H9 (cell line): ENCODE data around the gene ASB16. TPM values are rescaled to one million over a fixed set of nuclear protein-coding genes. Genes with fewer than 3 reads are reported as not detected.

Experiments
- DNase-seq: peaks from one replicate; pipeline ENCODE4 v3.0.0-alpha.2; 2017
- H2AFZ ChIP-seq: one replicate; pipeline ENCODE4 v1.6.1; 2013; ENCODE audit warnings: mild to moderate bottlenecking, low read length, control low read depth, moderate library complexity
- H2AK5ac ChIP-seq: 2 replicates; pipeline ENCODE4 v1.6.1; 2013; ENCODE audit warnings: low read length, control low read depth, mixed read lengths; ENCODE audit not compliant: insufficient read length
- H2BK120ac ChIP-seq: one replicate; pipeline ENCODE4 v1.6.1; 2013; ENCODE audit warnings: low read depth, mild to moderate bottlenecking, low read length, control low read depth, inconsistent platforms; ENCODE audit not compliant: poor library complexity, severe bottlenecking
- H2BK12ac ChIP-seq: 2 replicates; pipeline ENCODE4 v1.6.1; 2013; ENCODE audit warnings: low read length, control low read depth, mixed read lengths, low read depth; ENCODE audit not compliant: insufficient read length
- H2BK15ac ChIP-seq: 2 replicates; pipeline ENCODE4 v1.6.1; 2013; ENCODE audit warnings: low read depth, low read length, control low read depth
- H2BK20ac ChIP-seq: one replicate; pipeline ENCODE4 v1.6.1; 2013; ENCODE audit warnings: low read depth, mild to moderate bottlenecking, low read length, control low read depth, inconsistent platforms; ENCODE audit not compliant: poor library complexity, severe bottlenecking
- H2BK5ac ChIP-seq: 2 replicates; pipeline ENCODE4 v1.6.1; 2013; ENCODE audit warnings: low read length, control low read depth, mixed read lengths; ENCODE audit not compliant: insufficient read length
- H3K14ac ChIP-seq: 2 replicates; pipeline ENCODE4 v1.6.1; 2013; ENCODE audit warnings: low read length, control low read depth; ENCODE audit not compliant: insufficient read depth
- H3K18ac ChIP-seq: 2 replicates; pipeline ENCODE4 v1.6.1; 2013; ENCODE audit warnings: low read depth, mild to moderate bottlenecking, mixed read lengths, low read length, control low read depth; ENCODE audit not compliant: insufficient read length
- H3K23ac ChIP-seq: 2 replicates; pipeline ENCODE4 v1.6.1; 2013; ENCODE audit warnings: low read length, control low read depth, mixed read lengths, low read depth; ENCODE audit not compliant: insufficient read length
- H3K23me2 ChIP-seq: 2 replicates; pipeline ENCODE4 v1.6.1; 2013; ENCODE audit warnings: low read depth, mild to moderate bottlenecking, mixed read lengths, low read length, control low read depth; ENCODE audit not compliant: insufficient read length, poor library complexity, severe bottlenecking
- H3K27ac ChIP-seq: 2 replicates; pipeline ENCODE4 v1.5.1; 2013; ENCODE audit warnings: low read length, control low read depth, mixed read lengths, low read depth; ENCODE audit not compliant: insufficient read length
- H3K27me3 ChIP-seq: 2 replicates; pipeline ENCODE4 v1.6.1; 2013; ENCODE audit warnings: low read length, control low read depth, inconsistent platforms; ENCODE audit not compliant: insufficient read depth
- H3K4ac ChIP-seq: 2 replicates; pipeline ENCODE4 v1.6.1; 2013; ENCODE audit warnings: low read depth, mild to moderate bottlenecking, control low read depth, inconsistent platforms, low read length, moderate library complexity
- H3K4me1 ChIP-seq: 2 replicates; pipeline ENCODE4 v1.6.1; 2013; ENCODE audit warnings: low read length, control low read depth, inconsistent platforms; ENCODE audit not compliant: insufficient read depth
- H3K4me2 ChIP-seq: 2 replicates; pipeline ENCODE4 v1.6.1; 2013; ENCODE audit warnings: low read length, control low read depth, mixed read lengths; ENCODE audit not compliant: insufficient read length, insufficient read depth
- H3K56ac ChIP-seq: 2 replicates; pipeline ENCODE4 v1.6.1; 2013; ENCODE audit warnings: low read depth, mild to moderate bottlenecking, mixed read lengths, low read length, control low read depth; ENCODE audit not compliant: insufficient read length
- H3K79me1 ChIP-seq: 2 replicates; pipeline ENCODE4 v1.6.1; 2013; ENCODE audit warnings: low read depth, mild to moderate bottlenecking, moderate library complexity, low read length, control low read depth, inconsistent platforms; ENCODE audit not compliant: insufficient read depth, poor library complexity, severe bottlenecking
- H3K79me2 ChIP-seq: 2 replicates; pipeline ENCODE4 v1.6.1; 2013; ENCODE audit warnings: low read length, control low read depth, inconsistent platforms; ENCODE audit not compliant: insufficient read depth
- H3K9ac ChIP-seq: 2 replicates; pipeline ENCODE4 v1.6.1; 2013; ENCODE audit warnings: low read length, control low read depth, mixed read lengths; ENCODE audit not compliant: insufficient read length; ENCODE audit errors: extremely low read depth
- H3K9me3 ChIP-seq: one replicate; pipeline ENCODE4 v1.6.1; 2013; ENCODE audit warnings: low read depth, low read length, inconsistent platforms; ENCODE audit not compliant: control insufficient read depth
- H3T11ph ChIP-seq: one replicate; pipeline ENCODE4 v1.6.1; 2013; ENCODE audit warnings: mild to moderate bottlenecking, low read length, control low read depth, inconsistent platforms
- H4K20me1 ChIP-seq: one replicate; pipeline ENCODE4 v1.6.1; 2013; ENCODE audit not compliant: control insufficient read depth, insufficient read length, insufficient read depth
- H4K5ac ChIP-seq: 2 replicates; pipeline ENCODE4 v1.6.1; 2013; ENCODE audit warnings: low read depth, mild to moderate bottlenecking, mixed read lengths, low read length, control low read depth; ENCODE audit not compliant: insufficient read length
- H4K8ac ChIP-seq: replicated peaks from 2 replicates; pipeline ENCODE4 v1.6.1; 2013; ENCODE audit warnings: low read length, control low read depth, mixed read lengths, low read depth; ENCODE audit not compliant: insufficient read length
- H4K91ac ChIP-seq: 2 replicates; pipeline ENCODE4 v1.6.1; 2013; ENCODE audit warnings: low read depth, mild to moderate bottlenecking, moderate library complexity, mixed read lengths, low read length, control low read depth; ENCODE audit not compliant: insufficient read length
- H3K27ac Mint-ChIP-seq, 3 experiments: 2 replicates in 2 of 3; 3 replicates in 1 of 3; pipeline ENCODE4 v1.8.0; 2020 to 2021; ENCODE audit warnings: mixed read lengths in 3 of 3, mild to moderate bottlenecking in 1 of 3, moderate library complexity in 1 of 3
- H3K27me3 Mint-ChIP-seq: 2 replicates; pipeline ENCODE4 v1.8.0; 2021; ENCODE audit warnings: low read depth, mild to moderate bottlenecking, moderate library complexity, mixed read lengths
- H3K36me3 Mint-ChIP-seq, 3 experiments: 2 replicates in 2 of 3; 3 replicates in 1 of 3; pipeline ENCODE4 v1.8.0; 2020 to 2021; ENCODE audit warnings: low read depth in 3 of 3, mixed read lengths in 3 of 3; ENCODE audit not compliant: insufficient read depth in 1 of 3
- H3K4me1 Mint-ChIP-seq, 2 experiments: 2 replicates each; pipeline ENCODE4 v1.8.0; 2020; ENCODE audit warnings: mixed read lengths in 2 of 2
- H3K4me3 Mint-ChIP-seq, 2 experiments: 2 replicates in 1 of 2; 3 replicates in 1 of 2; pipeline ENCODE4 v1.8.0; 2020 to 2021; ENCODE audit warnings: mild to moderate bottlenecking in 2 of 2, mixed read lengths in 2 of 2, moderate library complexity in 1 of 2
- H3K9me3 Mint-ChIP-seq, 2 experiments: 2 replicates in 1 of 2; 3 replicates in 1 of 2; pipeline ENCODE4 v1.8.0; 2020; ENCODE audit warnings: mild to moderate bottlenecking in 2 of 2, mixed read lengths in 2 of 2, moderate library complexity in 1 of 2
- WGBS: extraction: QIAGEN DNeasy Blood & Tissue Kit; methylation state at CpG from one replicate; pipeline ENCODE4 v1.1.7; 2013; ENCODE audit warnings: missing lambda C conversion rate, low lambda C conversion rate, mixed read lengths; ENCODE audit not compliant: insufficient read length; ENCODE audit errors: extremely low coverage; 5-methylcytosine and 5-hydroxymethylcytosine counted together
- total RNA-seq: library from RNA; stranded (reverse); gene quantifications from 2 replicates; pipeline ENCODE4 v1.2.1, GENCODE V29; 2021
- TF ChIP-seq, protein P1 (sequence below): fragments of 200-600 bp; sonication (generic); conservative IDR thresholded peaks from 3 replicates; pipeline ENCODE4 v1.8.0; 2021; ENCODE audit warnings: antibody characterized with exemption, mild to moderate bottlenecking

The ASB16 gene
- total RNA-seq, 1 experiment from 2014 or later = 0.90 TPM

DNA sequence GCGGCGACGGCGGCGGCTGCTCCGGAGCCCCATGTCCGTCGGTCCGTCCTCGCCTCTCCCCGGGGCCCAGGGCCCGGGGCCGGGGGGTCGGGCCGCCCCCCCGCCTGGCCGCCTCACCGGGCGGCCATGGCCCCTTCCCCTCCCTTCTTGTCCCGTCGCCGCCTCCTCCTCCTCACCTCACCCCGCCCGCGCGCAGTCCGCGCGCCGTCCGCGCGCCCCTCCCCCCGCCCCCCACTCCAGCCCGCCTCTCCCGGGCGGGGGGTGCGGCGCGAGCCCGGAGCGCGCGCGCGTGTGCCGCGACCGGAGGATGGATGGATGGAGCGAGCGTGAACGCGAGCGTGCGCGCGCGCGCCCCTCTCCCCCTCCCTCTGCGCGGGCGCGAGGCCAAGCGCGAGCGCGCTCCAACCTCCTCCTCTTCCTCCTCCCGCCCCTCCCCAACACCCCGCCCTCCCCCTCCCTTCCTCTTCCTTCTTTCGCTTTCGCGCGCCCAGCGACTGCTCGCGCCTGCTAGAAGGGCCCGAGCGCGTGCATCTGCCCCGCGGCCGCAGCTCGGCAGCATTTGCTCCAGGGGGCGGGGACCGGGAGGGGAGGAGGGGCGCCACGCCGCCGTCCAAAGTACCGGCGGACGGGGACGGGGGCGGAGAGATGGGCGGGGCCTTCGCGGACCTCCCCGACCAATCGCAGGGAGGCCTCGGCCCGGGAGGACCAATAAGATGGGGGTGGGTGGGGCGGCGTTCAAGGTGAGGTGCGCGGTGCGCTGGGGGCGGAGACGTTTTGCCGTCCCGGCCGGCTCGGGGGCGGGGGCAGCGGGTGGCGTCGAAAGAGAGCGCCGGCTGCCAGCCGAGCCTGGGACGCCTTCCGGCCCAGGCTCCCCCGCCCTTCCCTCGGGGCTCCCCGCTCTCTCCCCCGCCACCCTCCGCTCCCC is 29.3 kb downstream of the ASB16 start, which contains the start of gene ATXN7L3:
TSS of gene ATXN7L3 (minus strand) at position 332 of the 925 bp plus-strand sequence. CDS start 1,814 bp downstream, outside the sequence.
- Histone ChIP-seq H2BK120ac (no peak within 1 kb of the TSS), H2BK15ac (no peak within 1 kb of the TSS), H3T11ph (no peak within 1 kb of the TSS), H3K4ac (no peak within 1 kb of the TSS), H3K9ac (peak within 1 kb of the TSS; percentile 73), H4K8ac (no peak within 1 kb of the TSS), H2BK20ac (no peak within 1 kb of the TSS), H3K4me2 (peak within 1 kb of the TSS; percentile 65), H2AK5ac (no peak within 1 kb of the TSS), H3K56ac (no peak within 1 kb of the TSS), H3K9me3 (no peaks in the 10 kb centered on the region), H4K5ac (no peak within 1 kb of the TSS), H3K4me1 (0 out of 2 replicates have a peak, but pooled peaks cover 2% of the 10 kb centered on the region), H2BK12ac (no peak within 1 kb of the TSS), H2BK5ac (no peak within 1 kb of the TSS), H3K23ac (no peak within 1 kb of the TSS), H3K14ac (peak within 1 kb of the TSS; percentile 80; the same call in 1 of the 2 replicates), H3K79me1 (no peaks in the 10 kb centered on the region), H3K27ac (no peak within 1 kb of the TSS), H2AFZ (no peak within 1 kb of the TSS), H3K79me2 (peaks cover 4% of the 10 kb centered on the region; the same call in 1 of the 2 replicates), H3K23me2 (peaks cover 6% of the 10 kb centered on the region), H3K27me3 (no peaks in the 10 kb centered on the region), H3K18ac (peak within 1 kb of the TSS; percentile 70), H4K20me1 (no peaks in the 10 kb centered on the region), H4K91ac (no peak within 1 kb of the TSS)
- H3K36me3 Mint-ChIP-seq = peaks cover 17 to 34% (median 33%) of the 10 kb centered on the region in 3 experiments; a peak in 6 of 7 replicates
- H3K9me3 Mint-ChIP-seq = no peaks in the 10 kb centered on the region
- peak; percentile 100 for DNase-seq
- peak within 1 kb of the TSS; percentile 90 to 92 for H3K4me3 Mint-ChIP-seq
- peak within 1 kb of the TSS; percentile 92 to 99 (median 99) for H3K27ac Mint-ChIP-seq
- TF ChIP-seq, protein P1, sequence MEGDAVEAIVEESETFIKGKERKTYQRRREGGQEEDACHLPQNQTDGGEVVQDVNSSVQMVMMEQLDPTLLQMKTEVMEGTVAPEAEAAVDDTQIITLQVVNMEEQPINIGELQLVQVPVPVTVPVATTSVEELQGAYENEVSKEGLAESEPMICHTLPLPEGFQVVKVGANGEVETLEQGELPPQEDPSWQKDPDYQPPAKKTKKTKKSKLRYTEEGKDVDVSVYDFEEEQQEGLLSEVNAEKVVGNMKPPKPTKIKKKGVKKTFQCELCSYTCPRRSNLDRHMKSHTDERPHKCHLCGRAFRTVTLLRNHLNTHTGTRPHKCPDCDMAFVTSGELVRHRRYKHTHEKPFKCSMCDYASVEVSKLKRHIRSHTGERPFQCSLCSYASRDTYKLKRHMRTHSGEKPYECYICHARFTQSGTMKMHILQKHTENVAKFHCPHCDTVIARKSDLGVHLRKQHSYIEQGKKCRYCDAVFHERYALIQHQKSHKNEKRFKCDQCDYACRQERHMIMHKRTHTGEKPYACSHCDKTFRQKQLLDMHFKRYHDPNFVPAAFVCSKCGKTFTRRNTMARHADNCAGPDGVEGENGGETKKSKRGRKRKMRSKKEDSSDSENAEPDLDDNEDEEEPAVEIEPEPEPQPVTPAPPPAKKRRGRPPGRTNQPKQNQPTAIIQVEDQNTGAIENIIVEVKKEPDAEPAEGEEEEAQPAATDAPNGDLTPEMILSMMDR = no peak
- WGBS = no CpG with 5 or more reads among the region's 126 CpGs
- H3K27me3 Mint-ChIP-seq = no peaks in the 10 kb centered on the region; the same call in 1 of the 2 replicates
- peaks cover 30% of the 10 kb centered on the region in 2 experiments for H3K4me1 Mint-ChIP-seq
